GM18505 (cell line): ENCODE data around the gene SETD4.

Source experiments
- ATAC-seq: cut with Tn5 transposase; IDR thresholded peaks from one replicate; pipeline ENCODE4 v1.9.1; 2021; ENCODE audit not compliant: unreplicated experiment
- POLR2A ChIP-seq: IDR thresholded peaks from 4 replicates; pipeline ENCODE4 v1.6.1; 2011; ENCODE audit warnings: borderline replicate concordance; ENCODE audit not compliant: insufficient read depth, insufficient read length; ENCODE audit errors: extremely low read depth

Gene SETD4

DNA sequence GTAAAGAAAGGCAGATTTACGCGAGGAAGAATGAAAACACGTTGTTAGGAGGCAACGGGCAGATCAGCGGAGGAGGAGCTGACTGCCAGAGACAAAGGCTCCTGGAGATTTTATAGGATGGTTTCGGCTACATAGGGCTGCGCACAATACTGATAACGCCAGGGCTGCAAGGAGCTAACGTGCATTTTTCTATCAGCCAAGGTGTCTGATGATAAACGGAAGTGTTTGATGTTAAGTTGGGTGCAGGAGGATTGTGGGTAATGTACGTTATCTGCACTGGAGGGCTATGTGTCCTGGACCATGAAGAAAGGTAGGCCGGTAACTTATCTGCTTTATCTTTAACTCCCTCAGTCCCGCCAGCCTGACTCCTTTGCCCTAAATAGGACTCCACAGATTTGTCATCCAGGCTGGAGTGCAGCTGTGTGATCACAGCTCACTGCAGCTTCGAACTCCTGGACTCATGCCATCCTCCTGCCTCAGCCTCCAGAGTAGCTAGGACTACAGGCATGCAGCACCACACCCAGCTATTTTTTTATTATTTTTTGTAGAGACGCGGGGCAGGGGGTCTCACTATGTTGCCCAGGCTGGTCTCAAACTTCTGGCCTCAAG lies 29.6 kb downstream of the SETD4 start:
- ATAC-seq: no peak
- no peak for TF ChIP-seq POLR2A

DNA sequence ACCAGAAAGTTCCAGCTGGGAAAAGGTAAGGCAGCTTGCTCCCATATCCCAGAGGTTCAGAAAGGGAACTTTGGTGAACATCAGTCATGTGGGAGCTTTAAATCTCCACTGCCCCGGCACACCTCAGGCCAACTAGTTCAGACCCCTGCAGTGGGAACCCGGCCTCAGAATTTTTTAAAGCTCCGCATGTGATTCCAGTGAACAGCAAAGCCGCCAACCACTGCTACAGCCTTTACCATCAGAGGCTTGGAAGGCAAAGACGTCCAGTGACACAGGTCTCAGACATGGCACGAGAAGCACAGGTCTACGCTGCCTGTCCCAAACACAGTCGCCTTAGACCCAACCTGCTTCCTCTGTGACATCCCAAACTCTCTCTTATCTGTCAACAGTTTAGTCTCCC lies 31.0 kb downstream of the SETD4 start:
- ATAC-seq: no peak
- TF ChIP-seq POLR2A: no peak

DNA sequence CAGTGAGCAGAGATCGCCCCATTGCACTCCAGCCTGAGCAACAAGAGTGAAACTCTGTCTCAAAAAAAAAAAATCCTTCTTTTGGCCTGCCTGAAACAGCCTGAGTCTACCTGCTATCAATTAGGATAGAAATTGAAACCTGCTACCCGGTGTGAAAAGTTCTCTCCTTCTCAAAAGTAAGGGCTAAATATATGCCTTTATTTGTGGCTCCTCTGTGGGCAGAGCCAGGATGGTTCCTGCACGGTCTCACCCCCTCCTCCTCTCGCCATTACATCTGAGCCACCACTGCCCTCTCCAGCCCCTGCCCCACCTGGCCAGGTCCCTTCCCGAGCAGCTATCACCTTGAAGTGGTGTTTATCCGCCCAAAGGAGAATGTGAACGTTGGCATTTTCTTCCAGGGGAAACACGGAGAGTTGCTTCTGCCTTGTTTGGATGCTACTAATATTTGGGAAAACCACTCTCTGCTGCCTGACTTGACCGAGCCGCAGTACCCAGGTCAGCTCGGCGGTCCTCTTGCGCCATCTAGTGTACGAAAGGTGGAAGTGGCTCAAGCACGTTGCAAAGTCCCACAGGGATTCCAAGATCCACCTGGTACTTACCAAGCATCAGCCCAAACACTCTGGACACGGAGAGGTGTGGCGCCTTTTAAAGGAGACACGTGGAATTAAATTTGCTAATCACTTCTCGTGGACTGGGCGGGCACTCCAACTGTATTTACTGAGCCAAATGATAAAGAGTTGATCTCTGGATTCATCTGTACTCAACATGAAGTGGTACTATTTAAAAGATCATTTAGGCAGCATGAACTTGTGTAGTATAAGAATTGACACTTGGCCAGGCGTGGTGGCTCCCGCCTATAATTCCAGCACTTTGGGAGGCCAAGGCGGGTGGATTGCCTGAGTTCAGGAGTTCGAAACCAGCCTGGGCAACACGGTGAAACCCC lies 31.9 kb downstream of the SETD4 start:
- ATAC-seq: no peak
- no peak for TF ChIP-seq POLR2A

DNA sequence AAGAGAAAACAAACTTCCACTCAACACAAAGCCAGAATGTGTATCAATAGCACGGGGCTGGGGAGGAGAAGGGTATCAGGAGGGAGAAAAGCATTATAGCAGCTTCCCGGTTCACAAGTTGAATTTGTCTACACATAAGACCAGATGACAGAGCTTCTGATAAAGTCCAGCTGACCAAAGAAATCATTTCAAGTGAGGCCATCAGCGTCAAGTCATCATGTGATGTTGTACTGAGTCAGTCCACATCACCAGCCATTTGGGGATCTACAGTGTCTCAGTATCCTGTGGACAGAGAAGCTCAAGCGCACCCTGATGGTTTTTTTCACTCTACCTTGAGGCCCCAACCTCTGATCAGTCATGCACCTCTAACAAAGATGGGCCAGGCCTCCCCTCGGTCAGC lies 33.0 kb downstream of the SETD4 start:
- ATAC-seq: no peak
- TF ChIP-seq POLR2A: no peak

DNA sequence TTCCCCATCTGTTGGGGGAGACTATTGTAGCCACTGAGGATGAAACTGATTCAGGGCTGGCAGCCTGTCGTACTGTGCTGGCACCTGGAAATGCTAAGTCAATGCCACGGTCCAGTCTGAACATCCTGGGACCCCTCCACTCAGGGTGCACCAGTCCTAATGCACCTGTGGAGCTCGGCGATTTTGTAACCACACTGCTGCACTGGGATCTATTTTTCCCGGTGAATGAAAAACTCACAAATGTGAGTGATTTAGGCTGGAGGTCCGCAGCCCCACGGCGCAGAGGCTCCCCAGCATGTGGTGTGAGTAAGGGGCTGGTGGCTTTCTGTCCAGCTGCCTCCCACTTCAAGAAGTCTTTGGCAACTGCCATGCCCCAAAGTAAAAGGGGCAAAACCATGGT lies 35.5 kb downstream of the SETD4 start:
- ATAC-seq: no peak
- no peak for TF ChIP-seq POLR2A

DNA sequence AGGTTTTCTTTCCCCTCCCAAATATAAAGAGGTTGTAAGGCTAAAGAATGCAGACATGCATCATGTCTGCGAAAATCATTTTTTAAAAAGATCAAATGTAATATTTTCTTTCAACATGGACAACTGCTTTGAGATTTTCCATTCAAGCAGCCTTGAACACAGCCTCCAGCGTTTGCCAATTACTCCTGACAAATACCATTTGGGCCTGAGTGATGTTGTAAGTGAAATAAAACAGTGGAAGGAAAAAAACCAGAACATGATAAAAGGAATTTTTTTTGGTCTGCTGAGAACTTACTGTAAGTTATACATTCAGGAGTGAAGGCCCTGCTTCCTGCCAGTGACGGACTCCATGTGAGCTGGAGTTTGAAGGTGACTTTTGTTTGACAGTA lies 37.2 kb downstream of the SETD4 start:
- no peak for TF ChIP-seq POLR2A
- no peak for ATAC-seq

DNA sequence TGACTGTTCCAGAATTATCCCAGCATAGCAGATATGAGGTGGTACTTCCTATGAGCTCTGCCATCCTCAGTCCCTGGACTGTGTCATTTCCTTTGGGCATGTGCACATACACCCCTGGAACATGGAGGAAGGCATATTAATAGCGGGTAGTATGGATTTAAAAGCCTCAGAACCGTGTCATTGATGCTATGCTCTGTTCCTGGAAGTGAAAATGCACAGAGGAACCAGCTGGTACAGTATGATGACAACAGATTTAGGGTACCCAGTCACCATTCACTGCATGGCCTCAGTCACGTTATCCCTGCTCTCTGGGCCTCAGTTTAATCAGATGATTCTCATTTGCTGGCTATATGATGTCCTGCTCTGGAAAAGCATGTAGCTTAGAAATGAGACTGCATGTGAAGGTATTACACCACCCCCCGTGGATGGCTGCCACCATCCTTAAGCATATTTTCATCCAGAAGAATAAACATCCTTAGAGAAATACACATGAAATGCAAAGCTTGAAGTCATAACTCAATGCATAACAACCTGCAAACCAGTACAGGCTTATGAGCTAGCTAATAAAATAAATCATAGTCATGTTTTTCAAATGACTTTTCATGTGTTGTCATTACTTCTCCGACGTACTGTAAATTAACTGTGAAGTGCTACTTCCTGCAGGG lies 37.8 kb downstream of the SETD4 start:
- TF ChIP-seq POLR2A: no peak

DNA sequence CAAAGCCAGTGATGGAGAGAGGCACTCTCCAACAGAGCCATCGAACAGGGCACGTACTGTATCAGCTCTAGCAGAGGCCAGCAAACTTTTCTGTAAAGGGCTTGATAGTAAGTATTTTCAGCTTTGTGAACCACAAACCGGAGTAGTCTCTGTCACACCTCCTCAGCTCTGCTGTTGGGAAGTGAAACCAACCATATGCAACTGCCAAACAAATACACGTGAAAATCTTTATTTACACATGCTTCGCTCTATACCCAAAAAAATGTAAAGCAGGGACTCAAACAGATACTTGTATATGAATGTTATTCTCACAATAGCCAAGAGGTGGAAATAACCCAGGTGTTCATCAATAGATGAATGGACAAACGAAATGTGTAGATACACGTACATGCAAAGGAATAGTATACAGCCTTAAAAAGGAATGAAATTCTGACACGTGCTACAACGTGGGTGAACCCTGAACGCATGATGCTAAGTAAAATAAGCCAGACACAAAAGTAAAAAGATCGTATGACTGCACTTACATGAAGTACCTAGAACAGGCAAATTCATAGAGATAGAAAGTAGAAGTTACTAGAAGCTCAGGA lies 39.0 kb downstream of the SETD4 start:
- no peak for TF ChIP-seq POLR2A
- peak; percentile 81 for ATAC-seq

More for the DNA sequence above, 37.8 kb downstream of the SETD4 start:
- ATAC-seq: no peak

DNA sequence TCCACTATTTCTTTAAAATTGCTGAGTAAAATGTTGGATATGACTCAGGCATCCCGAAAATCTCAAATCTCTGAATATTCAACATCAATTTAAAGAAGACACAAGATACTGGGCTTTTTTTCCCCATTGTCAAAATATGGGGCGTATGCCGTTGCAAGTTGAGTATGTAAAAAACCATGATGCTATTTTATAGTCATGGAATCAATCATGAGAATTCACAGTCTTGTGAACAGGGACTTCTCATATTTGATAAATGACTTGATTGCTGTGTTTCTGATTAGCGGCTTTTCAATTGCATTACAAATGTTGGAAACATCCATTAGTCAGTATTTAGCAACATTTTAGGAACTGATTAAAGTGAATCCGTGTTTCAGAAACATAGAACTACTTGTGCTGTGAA lies 45.3 kb downstream of the SETD4 start:
- ATAC-seq: no peak
- TF ChIP-seq POLR2A: no peak

DNA sequence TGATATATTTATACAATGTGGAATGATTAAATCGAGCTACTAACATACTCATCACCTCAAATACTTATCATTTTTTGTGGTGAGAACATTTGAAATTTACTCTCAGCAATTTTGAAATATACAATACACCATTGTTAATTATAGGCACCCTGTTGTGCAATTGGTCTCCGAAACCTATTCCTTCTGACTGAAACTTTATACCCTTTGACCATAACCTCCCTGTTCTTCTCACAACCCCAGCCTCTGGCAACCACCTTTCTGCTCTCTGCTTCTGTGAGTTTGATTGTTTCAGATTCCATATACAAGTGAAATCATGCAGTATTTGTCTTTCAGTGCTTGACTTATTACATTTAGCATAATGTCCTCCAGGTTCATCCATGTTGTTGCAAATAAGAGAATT lies 49.5 kb downstream of the SETD4 start:
- TF ChIP-seq POLR2A: no peak
- no peak for ATAC-seq

DNA sequence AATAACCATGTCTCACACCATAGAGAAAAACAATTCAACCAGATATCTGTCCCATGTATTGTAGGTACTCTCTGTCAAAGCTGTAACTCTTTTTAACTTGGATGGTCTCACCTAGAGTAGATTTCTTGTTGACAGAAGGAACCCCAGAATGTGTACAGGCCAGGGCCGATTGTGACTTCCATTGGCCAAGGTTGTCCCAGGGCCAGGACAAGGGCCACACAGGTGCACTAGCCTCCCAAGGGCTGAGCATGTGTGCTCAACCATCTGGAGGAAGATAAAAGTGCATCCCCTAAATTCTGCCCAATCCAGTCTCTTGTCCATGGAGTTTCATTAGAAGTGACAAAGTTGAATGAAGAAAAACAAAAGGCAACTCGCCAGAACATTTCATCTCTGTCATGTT lies 51.8 kb downstream of the SETD4 start:
- no peak for TF ChIP-seq POLR2A
- no peak for ATAC-seq

DNA sequence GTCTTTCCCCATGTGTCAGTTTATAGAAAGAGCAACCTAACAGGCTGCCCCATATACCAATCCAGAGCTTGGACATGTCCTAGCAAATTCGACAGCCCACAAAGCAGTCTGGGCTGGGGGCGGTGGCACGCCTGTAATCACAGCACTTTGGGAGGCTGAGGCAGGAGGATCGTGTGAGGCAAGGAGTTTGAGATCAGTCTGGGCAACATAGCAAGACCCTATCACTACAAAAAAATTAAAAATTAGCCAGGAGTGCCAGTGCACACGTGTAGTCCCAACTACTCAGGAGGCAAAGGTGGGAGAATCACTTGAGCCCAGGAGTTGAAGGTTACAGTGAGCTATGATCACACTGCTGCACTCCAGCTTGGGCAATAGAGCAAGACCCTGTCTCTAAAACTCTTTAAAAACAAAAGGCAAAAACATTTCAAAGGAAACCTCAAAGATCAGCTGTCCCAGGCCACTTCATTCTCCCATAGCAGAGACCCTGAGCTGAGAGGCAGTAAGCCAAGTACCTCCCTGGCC lies 54.4 kb downstream of the SETD4 start:
- no peak for TF ChIP-seq POLR2A
- ATAC-seq: no peak

DNA sequence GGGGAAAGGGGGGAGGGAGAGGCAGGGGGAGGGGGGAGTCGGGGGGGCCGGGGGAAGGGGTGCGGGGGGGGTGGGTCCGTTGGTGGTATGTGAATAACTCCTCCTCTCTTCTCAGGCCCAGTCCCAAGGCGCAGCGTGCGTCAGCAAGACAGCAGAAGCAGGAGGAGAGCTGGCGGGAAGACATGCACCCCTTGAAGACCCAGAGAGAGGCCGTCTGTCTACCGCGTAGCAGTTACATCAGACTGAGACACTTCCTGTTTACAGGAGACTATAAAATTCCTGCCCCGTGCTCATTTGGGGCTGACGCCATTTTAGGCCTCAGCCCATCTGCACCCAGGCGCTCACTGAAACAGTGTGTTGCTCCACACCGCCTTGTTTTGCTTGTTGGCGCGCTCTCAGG lies 55.3 kb downstream of the SETD4 start:
- TF ChIP-seq POLR2A: no peak
- ATAC-seq: no peak
